ENCODE results near the gene ASGR2. TPM values are rescaled to one million over a fixed set of nuclear protein-coding genes. Genes with fewer than 3 reads are reported as not detected.

Gene ASGR2
- total and polyA plus RNA-seq, 2 of the 13 experiments (the other 11 are each of a cell fraction or from before 2014, with no cell fraction given): 320 to 754 TPM

GRCh38 chr17:7114241-7114874 is at the start of gene ASGR2 (continued):
- TF ChIP-seq THAP9 (CRISPR knock-in tag; IDR thresholded peaks at IDR 0.05; ENCODE audit: borderline replicate concordance) (no peak), SAFB2 (CRISPR knock-in tag; IDR thresholded peaks at IDR 0.05; ENCODE audit: borderline replicate concordance, low read depth) (no peak), SOX13 (IDR thresholded peaks at IDR 0.05) (peak; percentile 22; the same call in 1 of the 2 replicates), SOX13 (CRISPR knock-in tag; conservative IDR thresholded peaks at IDR 0.05 in 1 of 2, IDR thresholded peaks at IDR 0.05 in 1 of 2) (peak in 1 of 2 experiments; percentile 63; a peak in 2 of 4 replicates), ZNF530 (CRISPR knock-in tag; IDR thresholded peaks at IDR 0.05; ENCODE audit: low read depth) (no peak), KLF11 (CRISPR knock-in tag; IDR thresholded peaks at IDR 0.05) (no peak; the same call in 1 of the 2 replicates), HOXD1 (CRISPR knock-in tag; IDR thresholded peaks at IDR 0.05) (no peak), TCF12 (IDR thresholded peaks at IDR 0.05) (no peak), TCF12 (CRISPR knock-in tag; IDR thresholded peaks at IDR 0.05) (0 out of 2 replicates have a peak, but pooled peaks have one; percentile 28), ZNF576 (CRISPR knock-in tag; IDR thresholded peaks at IDR 0.05) (no peak), WIZ (CRISPR knock-in tag; IDR thresholded peaks at IDR 0.05) (no peak), STAG1 (CRISPR knock-in tag; IDR thresholded peaks at IDR 0.05) (no peak), ATF5 (CRISPR knock-in tag; IDR thresholded peaks at IDR 0.05; ENCODE audit: low read depth) (no peak), KDM6A (CRISPR knock-in tag; IDR thresholded peaks at IDR 0.05; ENCODE audit: low read depth) (peak; percentile 91), ADNP (CRISPR knock-in tag; IDR thresholded peaks at IDR 0.05) (no peak), ZFP36 (IDR thresholded peaks at IDR 0.05; ENCODE audit: borderline replicate concordance, low read depth, low read length, partially characterized antibody) (no peak), ZSCAN25 (CRISPR knock-in tag; IDR thresholded peaks at IDR 0.05) (peak; percentile 98), ETS1 (CRISPR knock-in tag; IDR thresholded peaks at IDR 0.05) (no peak), ZNF569 (CRISPR knock-in tag; IDR thresholded peaks at IDR 0.05; ENCODE audit: borderline replicate concordance) (no peak), NFKB2 (CRISPR knock-in tag; IDR thresholded peaks at IDR 0.05; ENCODE audit: borderline replicate concordance) (no peak), SP4 (CRISPR knock-in tag; IDR thresholded peaks at IDR 0.05) (no peak; the same call in 1 of the 2 replicates), IRF9 (CRISPR knock-in tag; IDR thresholded peaks at IDR 0.05; ENCODE audit: borderline replicate concordance) (peak; percentile 64; the same call in 1 of the 2 replicates), ZNF224 (CRISPR knock-in tag; IDR thresholded peaks at IDR 0.05) (no peak; the same call in 1 of the 2 replicates)
